ENCODE measurements around the gene CCSER2. TPM values are rescaled to one million over a fixed set of nuclear protein-coding genes. Genes with fewer than 3 reads are reported as not detected.
"Not testable (repeated sequence)": the region's sequence is repeated elsewhere in the genome, so short reads cannot be mapped to it uniquely, and the experiment has no call there.

The CCSER2 gene, protein sequence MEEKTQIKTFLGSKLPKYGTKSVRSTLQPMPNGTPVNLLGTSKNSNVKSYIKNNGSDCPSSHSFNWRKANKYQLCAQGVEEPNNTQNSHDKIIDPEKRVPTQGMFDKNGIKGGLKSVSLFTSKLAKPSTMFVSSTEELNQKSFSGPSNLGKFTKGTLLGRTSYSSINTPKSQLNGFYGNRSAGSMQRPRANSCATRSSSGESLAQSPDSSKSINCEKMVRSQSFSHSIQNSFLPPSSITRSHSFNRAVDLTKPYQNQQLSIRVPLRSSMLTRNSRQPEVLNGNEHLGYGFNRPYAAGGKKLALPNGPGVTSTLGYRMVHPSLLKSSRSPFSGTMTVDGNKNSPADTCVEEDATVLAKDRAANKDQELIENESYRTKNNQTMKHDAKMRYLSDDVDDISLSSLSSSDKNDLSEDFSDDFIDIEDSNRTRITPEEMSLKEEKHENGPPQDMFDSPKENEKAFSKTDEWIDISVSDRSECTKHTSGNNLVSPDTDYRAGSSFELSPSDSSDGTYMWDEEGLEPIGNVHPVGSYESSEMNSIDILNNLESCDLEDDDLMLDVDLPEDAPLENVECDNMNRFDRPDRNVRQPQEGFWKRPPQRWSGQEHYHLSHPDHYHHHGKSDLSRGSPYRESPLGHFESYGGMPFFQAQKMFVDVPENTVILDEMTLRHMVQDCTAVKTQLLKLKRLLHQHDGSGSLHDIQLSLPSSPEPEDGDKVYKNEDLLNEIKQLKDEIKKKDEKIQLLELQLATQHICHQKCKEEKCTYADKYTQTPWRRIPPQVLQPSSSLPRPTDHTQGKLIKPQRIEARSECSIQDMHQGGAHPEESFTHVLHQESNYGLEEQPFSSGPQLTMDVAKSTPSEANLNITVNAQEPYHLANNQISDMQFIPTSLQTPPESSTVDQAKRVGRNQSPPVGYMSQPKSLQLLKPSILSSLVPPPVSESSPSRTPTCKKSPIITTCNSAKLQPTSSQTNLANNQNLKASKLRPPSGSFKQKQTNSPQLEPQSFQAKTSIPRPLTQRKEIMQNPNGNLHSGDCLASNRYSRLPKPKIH
- 22.4 and 25.2 TPM in 2 replicates for total RNA-seq

DNA sequence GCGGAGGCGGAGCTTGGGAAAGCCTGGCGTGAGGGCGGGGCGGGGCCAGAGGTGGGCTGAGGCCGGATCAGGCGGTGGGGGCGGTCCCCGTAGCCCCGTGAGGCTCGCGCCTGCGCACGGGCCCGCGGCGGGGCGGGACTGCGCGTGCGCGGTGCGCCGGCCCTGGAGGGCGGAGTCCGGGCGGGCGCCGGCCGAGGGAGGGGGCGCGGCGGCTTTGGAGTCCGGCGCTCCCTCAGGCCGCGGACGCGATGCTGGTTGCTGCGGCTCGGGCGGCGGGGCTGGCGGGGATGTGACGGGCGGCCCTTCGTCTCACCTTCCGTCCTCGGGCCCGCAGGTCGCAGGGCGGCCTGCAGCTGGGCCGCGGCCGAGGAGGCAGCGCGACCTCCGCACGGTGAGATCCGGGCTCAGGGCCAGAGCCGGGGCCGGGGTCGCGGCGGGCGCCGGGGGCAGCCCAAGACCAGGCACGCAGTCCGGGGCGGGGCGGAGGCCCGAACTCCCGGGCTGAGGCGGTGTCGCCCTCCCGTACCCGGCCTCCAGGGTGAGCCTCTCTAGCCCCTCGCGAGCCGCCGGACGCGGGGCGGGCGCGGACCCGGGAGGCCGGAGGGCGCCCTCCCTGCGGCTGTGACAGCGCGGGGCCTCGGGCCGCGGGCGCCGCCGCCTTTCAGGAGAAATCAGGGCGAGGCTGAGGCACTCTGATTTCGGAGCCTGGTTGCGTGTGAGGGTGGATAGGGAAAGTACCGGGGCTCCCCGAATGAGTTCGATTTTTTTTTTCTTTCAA lies at the start of gene CCSER2:
CCSER2 (plus strand) TSS at position 172 of the 778 bp plus-strand sequence. CDS start 42,464 bp downstream, outside the sequence.
- TF ChIP-seq, protein P1, sequence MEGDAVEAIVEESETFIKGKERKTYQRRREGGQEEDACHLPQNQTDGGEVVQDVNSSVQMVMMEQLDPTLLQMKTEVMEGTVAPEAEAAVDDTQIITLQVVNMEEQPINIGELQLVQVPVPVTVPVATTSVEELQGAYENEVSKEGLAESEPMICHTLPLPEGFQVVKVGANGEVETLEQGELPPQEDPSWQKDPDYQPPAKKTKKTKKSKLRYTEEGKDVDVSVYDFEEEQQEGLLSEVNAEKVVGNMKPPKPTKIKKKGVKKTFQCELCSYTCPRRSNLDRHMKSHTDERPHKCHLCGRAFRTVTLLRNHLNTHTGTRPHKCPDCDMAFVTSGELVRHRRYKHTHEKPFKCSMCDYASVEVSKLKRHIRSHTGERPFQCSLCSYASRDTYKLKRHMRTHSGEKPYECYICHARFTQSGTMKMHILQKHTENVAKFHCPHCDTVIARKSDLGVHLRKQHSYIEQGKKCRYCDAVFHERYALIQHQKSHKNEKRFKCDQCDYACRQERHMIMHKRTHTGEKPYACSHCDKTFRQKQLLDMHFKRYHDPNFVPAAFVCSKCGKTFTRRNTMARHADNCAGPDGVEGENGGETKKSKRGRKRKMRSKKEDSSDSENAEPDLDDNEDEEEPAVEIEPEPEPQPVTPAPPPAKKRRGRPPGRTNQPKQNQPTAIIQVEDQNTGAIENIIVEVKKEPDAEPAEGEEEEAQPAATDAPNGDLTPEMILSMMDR (IDR thresholded peaks at IDR 0.05; ENCODE audit: insufficient read depth, low read length, severe bottlenecking): no peak
- peak within 1 kb of the TSS; percentile 64 for H3K4me3 ChIP-seq (ENCODE audit: low read depth, low read length)
- H3K36me3 ChIP-seq (ENCODE audit: control insufficient read depth, insufficient read depth, low read length): no peaks in the 10 kb centered on the region
- DNase-seq (ENCODE audit: low read depth) (peak; percentile 20), FAIRE-seq (no peak)
- H3K27me3 ChIP-seq (ENCODE audit: control insufficient read depth, insufficient read depth, low read length): no peaks in the 10 kb centered on the region

- not testable (repeated sequence) for DNase-seq (ENCODE audit: low read depth); H3K36me3 ChIP-seq (ENCODE audit: control insufficient read depth, insufficient read depth, low read length); FAIRE-seq; H3K27me3 ChIP-seq (ENCODE audit: control insufficient read depth, insufficient read depth, low read length); H3K4me3 ChIP-seq (ENCODE audit: low read depth, low read length)
These were observed 48.4 kb upstream of the CCSER2 start for GRCh38 chr10:84279876-84280475.

DNA sequence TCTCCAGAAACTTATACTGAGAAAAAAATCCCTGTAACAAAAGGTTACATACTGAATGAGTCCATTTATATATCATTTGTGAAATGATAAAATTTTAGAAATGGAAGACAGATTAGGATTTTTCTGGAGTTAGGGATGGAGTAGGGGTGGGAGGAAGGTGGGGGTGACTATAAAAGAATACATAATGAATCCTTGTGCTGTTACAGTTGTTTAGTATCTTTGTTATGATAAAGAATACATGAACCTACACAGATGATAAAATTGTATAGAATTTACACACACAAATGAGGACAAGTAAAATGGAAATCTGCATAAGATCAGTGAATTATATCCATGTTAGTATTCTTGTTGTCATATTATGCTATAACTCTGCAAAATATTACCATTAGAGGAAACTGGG lies 41.7 kb upstream of the CCSER2 start:
- no peak for FAIRE-seq
- Histone ChIP-seq H3K27me3 (ENCODE audit: control insufficient read depth, insufficient read depth, low read length) (peaks cover 2% of the 10 kb centered on the region), H3K4me3 (ENCODE audit: low read depth, low read length) (no peak overlapping the region), H3K36me3 (ENCODE audit: control insufficient read depth, insufficient read depth, low read length) (no peaks in the 10 kb centered on the region)
- no peak for DNase-seq (ENCODE audit: low read depth)
- TF ChIP-seq, protein P1 (IDR thresholded peaks at IDR 0.05; ENCODE audit: insufficient read depth, low read length, severe bottlenecking): no peak

DNA sequence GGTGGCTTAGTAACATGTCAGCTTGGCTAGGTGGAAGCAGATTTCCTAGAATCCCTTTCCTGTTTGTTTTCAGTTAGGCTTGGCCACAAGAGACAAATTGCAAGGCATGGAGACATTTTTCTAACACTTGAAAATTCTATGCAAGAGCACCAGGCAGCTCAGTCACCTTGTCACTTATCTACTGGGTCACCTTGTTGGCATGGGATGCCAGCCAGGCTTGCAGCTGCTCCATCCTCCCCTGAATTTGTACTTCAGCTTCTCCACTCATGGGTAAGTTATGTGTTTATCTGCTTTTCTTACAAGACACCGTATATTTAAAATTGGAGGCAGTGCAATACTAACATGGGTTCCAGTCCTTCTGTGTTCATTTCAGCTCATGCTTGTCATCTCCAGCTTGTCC lies 40.2 kb upstream of the CCSER2 start:
- H3K4me3 ChIP-seq (ENCODE audit: low read depth, low read length): no peak overlapping the region
- TF ChIP-seq, protein P1 (IDR thresholded peaks at IDR 0.05; ENCODE audit: insufficient read depth, low read length, severe bottlenecking): no peak
- peaks cover 2% of the 10 kb centered on the region for H3K27me3 ChIP-seq (ENCODE audit: control insufficient read depth, insufficient read depth, low read length)
- H3K36me3 ChIP-seq (ENCODE audit: control insufficient read depth, insufficient read depth, low read length): no peaks in the 10 kb centered on the region
- FAIRE-seq (no peak), DNase-seq (ENCODE audit: low read depth) (no peak)

DNA sequence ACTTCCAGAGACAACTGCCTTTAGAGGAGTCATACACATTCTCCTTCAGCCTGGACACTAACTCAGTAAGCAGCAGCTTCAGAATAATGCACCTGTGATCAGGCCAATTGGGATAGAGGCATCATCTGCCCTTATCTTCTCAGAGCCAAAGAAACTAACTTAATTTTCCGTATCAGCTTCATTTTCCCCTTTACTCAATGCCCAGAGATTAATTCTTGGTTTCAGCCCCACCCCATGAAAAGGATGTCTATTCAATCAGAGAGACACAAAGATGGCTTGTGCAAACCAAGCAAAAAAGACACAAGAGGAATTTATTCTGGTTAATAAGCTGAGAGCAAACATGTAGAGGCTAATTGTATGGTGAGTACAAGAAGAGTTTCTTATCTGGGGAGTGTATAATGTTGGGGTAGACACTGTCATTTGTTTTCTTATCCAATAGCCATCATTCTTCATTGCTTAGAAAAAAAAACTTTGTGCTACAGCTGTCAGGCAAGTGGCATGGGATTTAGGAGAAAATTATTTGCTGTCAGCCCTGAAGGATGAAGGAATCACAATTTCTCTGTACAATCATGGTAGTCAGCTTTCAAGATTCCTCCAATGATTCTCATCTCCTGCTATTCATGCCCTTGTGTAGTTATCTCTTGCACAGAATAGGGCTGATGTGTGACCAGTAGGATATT lies 38.7 kb upstream of the CCSER2 start:
- Histone ChIP-seq H3K36me3 (ENCODE audit: control insufficient read depth, insufficient read depth, low read length) (no peaks in the 10 kb centered on the region), H3K4me3 (ENCODE audit: low read depth, low read length) (no peak overlapping the region), H3K27me3 (ENCODE audit: control insufficient read depth, insufficient read depth, low read length) (peaks cover 2% of the 10 kb centered on the region)
- TF ChIP-seq, protein P1 (IDR thresholded peaks at IDR 0.05; ENCODE audit: insufficient read depth, low read length, severe bottlenecking): no peak
- DNase-seq (ENCODE audit: low read depth): no peak
- FAIRE-seq: no peak
